ENCODE data around the gene POLR3K.
"Not testable (repeated sequence)": the region's sequence is repeated elsewhere in the genome, so short reads cannot be mapped to it uniquely, and the experiment has no call there.

DNA sequence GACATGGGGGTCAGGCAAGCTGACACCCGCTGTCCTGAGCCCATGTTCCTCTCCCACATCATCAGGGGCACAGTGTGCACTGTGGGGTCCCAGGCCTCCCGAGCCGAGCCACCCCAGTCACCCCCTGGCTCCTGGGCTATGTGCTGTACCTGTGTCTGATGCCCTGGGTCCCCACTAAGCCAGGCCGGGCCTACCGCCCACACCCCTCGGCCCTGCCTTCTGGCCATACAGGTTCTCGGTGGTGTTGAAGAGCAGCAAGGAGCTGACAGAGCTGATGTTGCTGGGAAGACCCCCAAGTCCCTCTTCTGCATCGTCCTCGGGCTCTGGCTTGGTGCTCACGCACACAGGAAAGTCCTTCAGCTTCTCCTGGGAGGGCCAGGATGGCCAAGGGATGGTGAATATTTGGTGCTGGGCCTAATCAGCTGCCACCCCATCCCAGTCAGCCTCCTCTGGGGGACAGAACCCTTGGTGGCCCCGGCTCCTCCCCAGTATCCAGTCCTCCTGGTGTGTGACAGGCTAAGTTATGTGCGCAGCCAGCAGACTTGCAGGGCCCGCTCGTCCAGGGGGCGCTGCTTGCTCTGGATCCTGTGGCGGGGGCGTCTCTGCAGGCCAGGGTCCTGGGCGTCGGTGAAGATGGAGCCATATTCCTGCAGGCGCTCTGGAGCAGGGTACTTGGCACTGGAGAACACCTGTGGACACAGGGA is 36.2 kb downstream of the POLR3K start:
- TF ChIP-seq, protein P1, sequence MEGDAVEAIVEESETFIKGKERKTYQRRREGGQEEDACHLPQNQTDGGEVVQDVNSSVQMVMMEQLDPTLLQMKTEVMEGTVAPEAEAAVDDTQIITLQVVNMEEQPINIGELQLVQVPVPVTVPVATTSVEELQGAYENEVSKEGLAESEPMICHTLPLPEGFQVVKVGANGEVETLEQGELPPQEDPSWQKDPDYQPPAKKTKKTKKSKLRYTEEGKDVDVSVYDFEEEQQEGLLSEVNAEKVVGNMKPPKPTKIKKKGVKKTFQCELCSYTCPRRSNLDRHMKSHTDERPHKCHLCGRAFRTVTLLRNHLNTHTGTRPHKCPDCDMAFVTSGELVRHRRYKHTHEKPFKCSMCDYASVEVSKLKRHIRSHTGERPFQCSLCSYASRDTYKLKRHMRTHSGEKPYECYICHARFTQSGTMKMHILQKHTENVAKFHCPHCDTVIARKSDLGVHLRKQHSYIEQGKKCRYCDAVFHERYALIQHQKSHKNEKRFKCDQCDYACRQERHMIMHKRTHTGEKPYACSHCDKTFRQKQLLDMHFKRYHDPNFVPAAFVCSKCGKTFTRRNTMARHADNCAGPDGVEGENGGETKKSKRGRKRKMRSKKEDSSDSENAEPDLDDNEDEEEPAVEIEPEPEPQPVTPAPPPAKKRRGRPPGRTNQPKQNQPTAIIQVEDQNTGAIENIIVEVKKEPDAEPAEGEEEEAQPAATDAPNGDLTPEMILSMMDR (IDR thresholded peaks at IDR 0.05), result not testable (repeated sequence)
- TF ChIP-seq, protein P2, sequence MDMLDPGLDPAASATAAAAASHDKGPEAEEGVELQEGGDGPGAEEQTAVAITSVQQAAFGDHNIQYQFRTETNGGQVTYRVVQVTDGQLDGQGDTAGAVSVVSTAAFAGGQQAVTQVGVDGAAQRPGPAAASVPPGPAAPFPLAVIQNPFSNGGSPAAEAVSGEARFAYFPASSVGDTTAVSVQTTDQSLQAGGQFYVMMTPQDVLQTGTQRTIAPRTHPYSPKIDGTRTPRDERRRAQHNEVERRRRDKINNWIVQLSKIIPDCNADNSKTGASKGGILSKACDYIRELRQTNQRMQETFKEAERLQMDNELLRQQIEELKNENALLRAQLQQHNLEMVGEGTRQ (CRISPR knock-in tag; IDR thresholded peaks at IDR 0.05), result not testable (repeated sequence)
- TF ChIP-seq, protein P3, sequence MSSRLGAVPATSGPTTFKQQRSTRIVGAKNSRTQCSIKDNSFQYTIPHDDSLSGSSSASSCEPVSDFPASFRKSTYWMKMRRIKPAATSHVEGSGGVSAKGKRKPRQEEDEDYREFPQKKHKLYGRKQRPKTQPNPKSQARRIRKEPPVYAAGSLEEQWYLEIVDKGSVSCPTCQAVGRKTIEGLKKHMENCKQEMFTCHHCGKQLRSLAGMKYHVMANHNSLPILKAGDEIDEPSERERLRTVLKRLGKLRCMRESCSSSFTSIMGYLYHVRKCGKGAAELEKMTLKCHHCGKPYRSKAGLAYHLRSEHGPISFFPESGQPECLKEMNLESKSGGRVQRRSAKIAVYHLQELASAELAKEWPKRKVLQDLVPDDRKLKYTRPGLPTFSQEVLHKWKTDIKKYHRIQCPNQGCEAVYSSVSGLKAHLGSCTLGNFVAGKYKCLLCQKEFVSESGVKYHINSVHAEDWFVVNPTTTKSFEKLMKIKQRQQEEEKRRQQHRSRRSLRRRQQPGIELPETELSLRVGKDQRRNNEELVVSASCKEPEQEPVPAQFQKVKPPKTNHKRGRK (CRISPR knock-in tag; IDR thresholded peaks at IDR 0.05; ENCODE audit: borderline replicate concordance), result not testable (repeated sequence)
- TF ChIP-seq FOXJ3 (CRISPR knock-in tag; IDR thresholded peaks at IDR 0.05; ENCODE audit: borderline replicate concordance); ETV6 (CRISPR knock-in tag; IDR thresholded peaks at IDR 0.05); TEAD1 (CRISPR knock-in tag; IDR thresholded peaks at IDR 0.05); NFATC4 (CRISPR knock-in tag; IDR thresholded peaks at IDR 0.05); ZNF263 (CRISPR knock-in tag; IDR thresholded peaks at IDR 0.05; ENCODE audit: low read depth); NR3C1 (CRISPR knock-in tag; conservative IDR thresholded peaks at IDR 0.05; ENCODE audit: low read depth); CREM (CRISPR knock-in tag; IDR thresholded peaks at IDR 0.05); ELF4 (CRISPR knock-in tag; IDR thresholded peaks at IDR 0.05; ENCODE audit: low read depth); NR1H2 (CRISPR knock-in tag; IDR thresholded peaks at IDR 0.05); NR2C2 (CRISPR knock-in tag; IDR thresholded peaks at IDR 0.05): not testable (repeated sequence)
- TF ChIP-seq, protein P4, sequence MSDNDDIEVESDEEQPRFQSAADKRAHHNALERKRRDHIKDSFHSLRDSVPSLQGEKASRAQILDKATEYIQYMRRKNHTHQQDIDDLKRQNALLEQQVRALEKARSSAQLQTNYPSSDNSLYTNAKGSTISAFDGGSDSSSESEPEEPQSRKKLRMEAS (CRISPR knock-in tag; IDR thresholded peaks at IDR 0.05), result not testable (repeated sequence)
